ENCODE results near the gene B3GALNT1.

The B3GALNT1 gene

DNA sequence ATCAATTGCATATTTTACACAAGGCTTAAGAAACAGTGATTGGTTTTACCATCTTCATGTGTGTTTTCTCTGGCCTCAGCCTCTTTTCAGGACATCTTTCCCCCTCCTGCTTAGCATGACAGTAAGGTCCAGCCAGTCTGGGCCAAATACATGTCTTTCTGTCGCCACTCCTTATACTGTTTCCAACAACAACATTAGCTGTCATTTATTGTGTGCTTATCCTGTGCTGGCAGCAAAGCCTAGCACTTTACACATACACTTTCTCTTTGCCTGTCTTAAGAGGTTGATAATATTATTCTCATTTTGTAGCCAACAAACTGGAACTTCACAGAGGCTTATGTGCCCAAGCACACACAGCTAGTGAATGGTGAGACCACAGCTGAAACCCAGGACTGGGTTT lies 37.8 kb downstream of the B3GALNT1 start:
- Histone ChIP-seq H3K4me3 (ENCODE audit: low read depth, low read length) (no peak overlapping the region), H3K27me3 (ENCODE audit: control insufficient read depth, insufficient read depth, low read length) (no peaks in the 10 kb centered on the region), H3K27ac (no peak overlapping the region), H3K4me2 (ENCODE audit: low read length) (no peak overlapping the region), H3K36me3 (ENCODE audit: control insufficient read depth, insufficient read depth, low read length) (no peaks in the 10 kb centered on the region), H3K9ac (no peak overlapping the region), H2AFZ (no peak overlapping the region), H3K9me3 (ENCODE audit: control insufficient read depth, low read length) (no peaks in the 10 kb centered on the region), H3K4me1 (no peaks in the 10 kb centered on the region), H3K79me2 (no peaks in the 10 kb centered on the region)
- TF ChIP-seq, protein P1, sequence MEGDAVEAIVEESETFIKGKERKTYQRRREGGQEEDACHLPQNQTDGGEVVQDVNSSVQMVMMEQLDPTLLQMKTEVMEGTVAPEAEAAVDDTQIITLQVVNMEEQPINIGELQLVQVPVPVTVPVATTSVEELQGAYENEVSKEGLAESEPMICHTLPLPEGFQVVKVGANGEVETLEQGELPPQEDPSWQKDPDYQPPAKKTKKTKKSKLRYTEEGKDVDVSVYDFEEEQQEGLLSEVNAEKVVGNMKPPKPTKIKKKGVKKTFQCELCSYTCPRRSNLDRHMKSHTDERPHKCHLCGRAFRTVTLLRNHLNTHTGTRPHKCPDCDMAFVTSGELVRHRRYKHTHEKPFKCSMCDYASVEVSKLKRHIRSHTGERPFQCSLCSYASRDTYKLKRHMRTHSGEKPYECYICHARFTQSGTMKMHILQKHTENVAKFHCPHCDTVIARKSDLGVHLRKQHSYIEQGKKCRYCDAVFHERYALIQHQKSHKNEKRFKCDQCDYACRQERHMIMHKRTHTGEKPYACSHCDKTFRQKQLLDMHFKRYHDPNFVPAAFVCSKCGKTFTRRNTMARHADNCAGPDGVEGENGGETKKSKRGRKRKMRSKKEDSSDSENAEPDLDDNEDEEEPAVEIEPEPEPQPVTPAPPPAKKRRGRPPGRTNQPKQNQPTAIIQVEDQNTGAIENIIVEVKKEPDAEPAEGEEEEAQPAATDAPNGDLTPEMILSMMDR (IDR thresholded peaks at IDR 0.05) = no peak

DNA sequence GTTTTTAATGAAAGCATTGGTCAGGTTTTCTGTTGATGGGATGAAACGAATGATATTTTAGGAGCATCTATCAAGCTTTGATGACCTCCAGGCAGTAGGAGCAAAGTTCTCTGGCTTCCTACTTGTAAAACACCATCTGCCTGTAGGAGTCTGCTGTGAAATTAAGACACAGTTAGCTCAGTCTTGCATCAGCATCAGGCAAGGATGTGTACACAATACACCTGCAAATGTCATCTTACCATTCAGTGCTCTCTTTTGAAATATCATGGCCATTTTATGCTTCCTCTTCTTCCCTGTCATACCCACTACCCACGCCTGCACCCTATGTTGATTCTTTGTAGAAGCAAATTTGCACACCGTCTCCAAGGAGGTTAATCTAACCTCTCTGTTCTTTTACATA lies 38.2 kb downstream of the B3GALNT1 start:
- Histone ChIP-seq H3K79me2 (no peaks in the 10 kb centered on the region), H3K4me1 (no peaks in the 10 kb centered on the region), H2AFZ (no peak overlapping the region), H3K9ac (no peak overlapping the region), H3K9me3 (ENCODE audit: control insufficient read depth, low read length) (no peaks in the 10 kb centered on the region), H3K4me3 (ENCODE audit: low read depth, low read length) (no peak overlapping the region), H3K4me2 (ENCODE audit: low read length) (no peak overlapping the region), H3K36me3 (ENCODE audit: control insufficient read depth, insufficient read depth, low read length) (no peaks in the 10 kb centered on the region), H3K27me3 (ENCODE audit: control insufficient read depth, insufficient read depth, low read length) (no peaks in the 10 kb centered on the region), H3K27ac (no peak overlapping the region)
- TF ChIP-seq, protein P1 (IDR thresholded peaks at IDR 0.05) = no peak

DNA sequence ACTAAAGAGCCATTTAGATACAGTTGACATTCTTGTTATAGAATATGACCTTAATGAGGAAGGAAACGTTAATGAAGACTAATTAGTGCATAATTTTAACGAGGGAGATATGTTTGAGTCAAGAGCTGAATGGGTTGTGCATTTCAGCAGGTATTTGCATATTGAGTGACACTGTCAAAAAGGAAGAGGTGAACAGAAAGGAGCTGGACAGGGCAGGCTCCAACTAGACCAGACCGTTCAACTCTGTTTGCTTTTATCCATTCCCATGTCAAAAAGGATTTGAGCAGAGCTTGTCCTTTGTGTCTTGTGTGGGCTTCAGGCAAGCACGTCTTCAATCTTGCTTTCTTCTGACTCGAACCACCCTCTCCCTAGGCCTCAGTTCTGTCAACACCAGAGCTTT lies 40.7 kb downstream of the B3GALNT1 start:
- H3K4me1 ChIP-seq = no peaks in the 10 kb centered on the region
- no peak overlapping the region for H2AFZ ChIP-seq
- H3K27ac ChIP-seq = no peak overlapping the region
- H3K36me3 ChIP-seq (ENCODE audit: control insufficient read depth, insufficient read depth, low read length) = no peaks in the 10 kb centered on the region
- no peak overlapping the region for H3K9ac ChIP-seq
- no peaks in the 10 kb centered on the region for H3K79me2 ChIP-seq
- H3K4me3 ChIP-seq (ENCODE audit: low read depth, low read length) = no peak overlapping the region
- H3K4me2 ChIP-seq (ENCODE audit: low read length) = no peak overlapping the region
- H3K27me3 ChIP-seq (ENCODE audit: control insufficient read depth, insufficient read depth, low read length) = no peaks in the 10 kb centered on the region
- H3K9me3 ChIP-seq (ENCODE audit: control insufficient read depth, low read length) = no peaks in the 10 kb centered on the region
- TF ChIP-seq, protein P1 (IDR thresholded peaks at IDR 0.05) = no peak

- H3K4me2 ChIP-seq (ENCODE audit: low read length) = no peak overlapping the region
- H3K79me2 ChIP-seq = no peaks in the 10 kb centered on the region
- H3K4me3 ChIP-seq (ENCODE audit: low read depth, low read length) = no peak overlapping the region
- no peaks in the 10 kb centered on the region for H3K9me3 ChIP-seq (ENCODE audit: control insufficient read depth, low read length)
- TF ChIP-seq, protein P1 (IDR thresholded peaks at IDR 0.05) = no peak
- H3K36me3 ChIP-seq (ENCODE audit: control insufficient read depth, insufficient read depth, low read length) = no peaks in the 10 kb centered on the region
- no peaks in the 10 kb centered on the region for H3K27me3 ChIP-seq (ENCODE audit: control insufficient read depth, insufficient read depth, low read length)
- no peak overlapping the region for H3K27ac ChIP-seq
- H3K4me1 ChIP-seq = peaks cover 8% of the 10 kb centered on the region
- no peak overlapping the region for H2AFZ ChIP-seq
- no peak overlapping the region for H3K9ac ChIP-seq
These were observed 50.1 kb downstream of the B3GALNT1 start for GRCh38 chr3:161054860-161055604.

DNA sequence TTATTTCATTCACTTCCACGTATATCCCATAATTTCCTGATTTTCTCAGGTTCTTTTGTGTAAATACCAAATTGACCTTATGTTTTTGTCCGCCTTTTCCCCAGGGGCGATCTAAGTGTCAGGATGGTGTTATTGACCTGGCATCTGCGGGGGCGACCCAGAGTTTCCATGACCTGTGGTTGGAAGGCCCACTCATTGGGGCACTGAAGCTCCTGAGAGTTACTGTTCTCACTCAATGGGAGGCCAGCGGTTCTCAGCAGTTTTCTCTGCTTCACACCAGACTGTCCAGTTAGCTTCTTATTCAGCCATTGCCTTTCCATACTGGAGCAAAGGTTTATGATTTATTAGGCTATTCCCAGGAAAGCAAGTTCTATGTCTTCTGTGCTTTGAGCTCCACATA lies 53.3 kb downstream of the B3GALNT1 start:
- H3K4me3 ChIP-seq (ENCODE audit: low read depth, low read length) = no peak overlapping the region
- H3K27me3 ChIP-seq (ENCODE audit: control insufficient read depth, insufficient read depth, low read length) = no peaks in the 10 kb centered on the region
- TF ChIP-seq, protein P1 (IDR thresholded peaks at IDR 0.05) = no peak
- H3K9me3 ChIP-seq (ENCODE audit: control insufficient read depth, low read length) = no peaks in the 10 kb centered on the region
- H3K9ac ChIP-seq = no peak overlapping the region
- H2AFZ ChIP-seq = no peak overlapping the region
- H3K36me3 ChIP-seq (ENCODE audit: control insufficient read depth, insufficient read depth, low read length) = no peaks in the 10 kb centered on the region
- no peak overlapping the region for H3K27ac ChIP-seq
- H3K4me2 ChIP-seq (ENCODE audit: low read length) = no peak overlapping the region
- H3K79me2 ChIP-seq = no peaks in the 10 kb centered on the region
- peaks cover 8% of the 10 kb centered on the region for H3K4me1 ChIP-seq
